Measurements from ENCODE around the gene SIAH1. TPM values are rescaled to one million over a fixed set of nuclear protein-coding genes. Genes with fewer than 3 reads are reported as not detected.

The SIAH1 gene
- total and polyA plus RNA-seq, 9 of the 15 experiments (the other 6 are each of a cell fraction or from before 2014, with no cell fraction given) = 4.1 to 14.3 (median 12.5) TPM

DNA sequence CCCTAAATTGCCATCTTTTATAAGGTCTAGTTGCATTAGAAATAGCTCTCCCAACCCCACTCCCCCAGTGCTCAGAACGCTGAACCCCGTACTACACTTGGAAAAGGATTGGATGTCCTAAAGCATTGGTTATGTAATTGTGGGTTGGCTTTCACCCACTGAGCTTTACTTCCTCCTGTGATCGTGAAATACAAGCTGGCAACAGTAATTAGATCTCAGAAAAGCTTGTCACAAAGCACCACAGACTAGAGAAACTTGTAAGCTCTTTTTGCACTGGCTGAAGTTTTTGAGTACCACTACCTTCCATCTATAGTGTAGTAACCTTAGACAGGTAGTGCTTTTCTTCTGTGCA, 54.4 kb downstream of the SIAH1 start (continued):
- TF ChIP-seq E2F8 (IDR thresholded peaks at IDR 0.05; ENCODE audit: low read depth, partially characterized antibody) = no peak
- TF ChIP-seq GTF2A2 (tag; IDR thresholded peaks at IDR 0.05) = no peak
- TF ChIP-seq MAZ (CRISPR knock-in tag; conservative IDR thresholded peaks at IDR 0.05 in 1 of 2, IDR thresholded peaks at IDR 0.05 in 1 of 2) = no peak

DNA sequence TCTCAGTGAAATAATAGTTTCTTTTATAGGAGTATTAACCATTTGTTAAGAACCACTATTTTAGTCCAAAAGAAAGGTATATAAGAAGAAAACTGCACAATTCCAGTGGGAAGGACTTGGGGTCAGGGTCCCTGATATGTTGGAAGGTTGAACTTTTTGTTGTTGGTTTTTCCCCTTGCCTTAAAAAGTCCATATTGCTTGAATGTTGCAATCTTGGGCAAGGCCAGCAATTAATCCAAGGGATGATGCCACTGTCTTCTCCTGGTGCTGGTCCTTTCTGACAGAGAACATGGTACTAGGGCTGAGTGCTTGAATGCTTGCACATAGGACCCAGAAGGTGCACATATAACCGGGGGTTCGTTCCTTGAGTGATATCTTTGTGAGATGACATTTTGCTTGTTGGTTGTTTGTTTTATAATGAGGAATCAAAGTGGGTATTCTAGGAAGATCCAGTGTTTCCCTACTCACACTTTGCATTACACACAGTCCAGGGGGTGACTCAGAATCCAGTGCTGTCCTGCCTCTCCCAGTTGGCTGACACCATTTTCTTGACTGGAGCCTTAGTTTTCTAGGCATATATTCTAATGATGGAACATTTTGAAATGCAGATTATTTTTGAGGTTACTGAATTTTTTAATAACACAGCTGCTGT, 54.9 kb downstream of the SIAH1 start:
- ATAC-seq (no peak), DNase-seq (ENCODE audit: extremely low read depth in 1 of 4, low spot score in 3 of 4) (no peak), FAIRE-seq (no peak)
- Histone ChIP-seq H3K79me2 (ENCODE audit: control insufficient read depth, insufficient read depth, low read length) (no peaks in the 10 kb centered on the region), H3K9me3 (replicated peaks; ENCODE audit: control insufficient read depth, insufficient read depth, low read depth, low read length) (no peaks in the 10 kb centered on the region), H3K4me2 (ENCODE audit: insufficient read depth, low read length) (no peak overlapping the region), H3K36me3 (ENCODE audit: control insufficient read depth, insufficient read depth, low read length) (peaks cover 27% of the 10 kb centered on the region; the same call in 2 of the 3 replicates), H3K9me1 (ENCODE audit: control insufficient read depth, insufficient read depth, low read length) (no peaks in the 10 kb centered on the region), H2AFZ (ENCODE audit: low read depth, low read length) (no peak overlapping the region), H4K20me1 (replicated peaks; ENCODE audit: control insufficient read depth, insufficient read depth, low read length) (no peaks in the 10 kb centered on the region), H3K27me3 (ENCODE audit: control insufficient read depth in 2 of 2, insufficient read depth in 2 of 2, low read length in 2 of 2) (no peaks in the 10 kb centered on the region), H3K9ac (ENCODE audit: insufficient read depth in 1 of 2, low read depth in 2 of 2, low read length in 2 of 2) (no peak overlapping the region), H3K4me1 (replicated peaks in 1 of 2; ENCODE audit: control insufficient read depth in 2 of 2, insufficient read depth in 2 of 2, low read length in 2 of 2) (no peaks in the 10 kb centered on the region), H3K27ac (ENCODE audit: extremely low read depth, low read depth, low read length) (no peak overlapping the region), H3K4me3 (no peak overlapping the region)
- in situ Hi-C loops (cut with MboI) (no loop called here), intact Hi-C loops (cut with micrococcal nuclease) (no loop called here)
- ChIA-PET POLR2A (interaction anchor here (0.8 kb wide), 1 partner anchor 9 kb away, joined by 3 read pairs; no protein-coding TSS in a partner anchor), CTCF (ENCODE audit: low intra/inter-chr PET ratio) (no interaction called here)
- WGBS (ENCODE audit: insufficient coverage, low coverage, missing lambda C conversion rate) = 92% methylated on average over 2 of the region's 2 CpGs
- no TSS peak for BruUV-seq (replicated peaks)
- TF ChIP-seq MCM7 (IDR thresholded peaks at IDR 0.05) (no peak), MTA2 (IDR thresholded peaks at IDR 0.05; ENCODE audit: low read depth) (no peak), ZNF133 (CRISPR knock-in tag; IDR thresholded peaks at IDR 0.05) (no peak), IRF9 (tag; IDR thresholded peaks at IDR 0.05) (no peak), ZNF311 (CRISPR knock-in tag; IDR thresholded peaks at IDR 0.05) (no peak), ZNF507 (tag; conservative IDR thresholded peaks at IDR 0.05) (no peak), PHF8 (IDR thresholded peaks at IDR 0.05; ENCODE audit: borderline replicate concordance, low read length) (no peak), U2AF2 (optimal IDR thresholded peaks at IDR 0.05; ENCODE audit: low read depth, low read length) (no peak), TEAD2 (tag; IDR thresholded peaks at IDR 0.05) (no peak), ARID1B (IDR thresholded peaks at IDR 0.05) (no peak), ZNF668 (CRISPR knock-in tag; IDR thresholded peaks at IDR 0.05) (no peak), ZNF324 (CRISPR knock-in tag; IDR thresholded peaks at IDR 0.05) (no peak), ZNF408 (CRISPR knock-in tag; IDR thresholded peaks at IDR 0.05; ENCODE audit: low read depth) (no peak), SRSF1 (IDR thresholded peaks at IDR 0.05; ENCODE audit: low read depth, low read length) (no peak), U2AF1 (optimal IDR thresholded peaks at IDR 0.05; ENCODE audit: low read depth, low read length) (no peak), ZNF143 (CRISPR knock-in tag; IDR thresholded peaks at IDR 0.05) (no peak), TEAD4 (IDR thresholded peaks at IDR 0.05; ENCODE audit: low read length) (no peak), TEAD4 (CRISPR knock-in tag; IDR thresholded peaks at IDR 0.05; ENCODE audit: borderline replicate concordance) (no peak)

All from K562 (cell line).